IMR-90 (cell line): Measurements from ENCODE around the gene FNBP1. TPM values are rescaled to one million over a fixed set of nuclear protein-coding genes. Genes with fewer than 3 reads are reported as not detected.

Source experiments
- ATAC-seq: fragments of 200-7000 bp; cut with Tn5 transposase; 2 replicates; pipeline ENCODE4 v1.9.1; 2020; ENCODE audit warnings: low read depth, mild to moderate bottlenecking, moderate library complexity
- BruUV-seq: library from RNA; stranded (reverse); fragments of 400-500 nt; replicated peaks from 2 replicates; lab custom pipeline; 2021; lab: Mats Ljungman, UMichigan
- CTCF ChIA-PET: fragments of 300-600 bp; formaldehyde crosslinking; extraction: SDS; loops from one replicate; lab custom pipeline; 2021; ENCODE audit warnings: antibody characterized with exemption; lab: Yijun Ruan, JAX
- POLR2A ChIA-PET: fragments of 300-600 bp; sonication (Branson Sonifier 250); formaldehyde crosslinking; loops from one replicate; lab custom pipeline; 2022; ENCODE audit warnings: antibody characterized with exemption; ENCODE audit not compliant: unreplicated experiment; lab: Charles Lee
- DNase-seq: peaks from one replicate; pipeline ENCODE4 v3.0.0; 2013
- H2AFZ ChIP-seq: replicated peaks from 2 replicates; pipeline ENCODE3; 2013; ENCODE audit warnings: low read length, mild to moderate bottlenecking; ENCODE audit not compliant: poor library complexity
- H2AK5ac ChIP-seq: 2 replicates; pipeline ENCODE4 v1.6.1; 2013; ENCODE audit warnings: low read depth, low read length, inconsistent platforms
- H2AK9ac ChIP-seq: replicated peaks from 2 replicates; pipeline ENCODE3; 2013; ENCODE audit warnings: mild to moderate bottlenecking, low read depth, low read length, moderate library complexity; ENCODE audit not compliant: poor library complexity
- H2BK120ac ChIP-seq: 2 replicates; pipeline ENCODE4 v1.6.1; 2013; ENCODE audit warnings: low read depth, low read length, inconsistent platforms
- H2BK15ac ChIP-seq: 3 replicates; pipeline ENCODE4 v1.6.1; 2013; ENCODE audit warnings: low read depth, low read length, inconsistent platforms
- H2BK20ac ChIP-seq: 2 replicates; pipeline ENCODE4 v1.6.1; 2013; ENCODE audit warnings: low read depth, mild to moderate bottlenecking, inconsistent platforms, low read length, moderate library complexity
- H2BK5ac ChIP-seq: 2 replicates; pipeline ENCODE4 v1.6.1; 2013; ENCODE audit warnings: mild to moderate bottlenecking, low read depth, low read length, inconsistent platforms; ENCODE audit not compliant: poor library complexity, severe bottlenecking
- H3K14ac ChIP-seq: replicated peaks from 2 replicates; pipeline ENCODE4 v1.6.1; 2013; ENCODE audit warnings: low read depth, low read length, inconsistent platforms
- H3K18ac ChIP-seq: 2 replicates; pipeline ENCODE4 v1.6.1; 2013; ENCODE audit warnings: low read depth, low read length, control low read depth
- H3K23ac ChIP-seq: 2 replicates; pipeline ENCODE4 v1.6.1; 2013; ENCODE audit warnings: low read depth, low read length, inconsistent platforms
- H3K27ac ChIP-seq: 2 replicates; pipeline ENCODE4 v1.5.1; 2013; ENCODE audit warnings: mild to moderate bottlenecking, control low read depth, low read length; ENCODE audit not compliant: insufficient read depth
- H3K27me3 ChIP-seq: 2 replicates; pipeline ENCODE4 v1.6.1; 2013; ENCODE audit warnings: low read length; ENCODE audit not compliant: control insufficient read depth, insufficient read depth
- H3K36me3 ChIP-seq: 2 replicates; pipeline ENCODE4 v1.6.1; 2013; ENCODE audit warnings: low read length, mixed read lengths; ENCODE audit not compliant: control insufficient read depth, insufficient read depth
- H3K4ac ChIP-seq: 2 replicates; pipeline ENCODE4 v1.6.1; 2013; ENCODE audit warnings: low read depth, low read length, inconsistent platforms
- H3K4me1 ChIP-seq: 2 replicates; pipeline ENCODE4 v1.6.1; 2013; ENCODE audit warnings: low read length, mixed read lengths; ENCODE audit not compliant: control insufficient read depth, insufficient read depth
- H3K4me2 ChIP-seq: 2 replicates; pipeline ENCODE4 v1.6.1; 2013; ENCODE audit warnings: low read depth, mild to moderate bottlenecking, control low read depth, low read length, moderate library complexity
- H3K4me3 ChIP-seq: 2 replicates; pipeline ENCODE4 v1.5.1; 2013; ENCODE audit warnings: low read depth, mild to moderate bottlenecking, control low read depth, low read length, moderate library complexity; ENCODE audit not compliant: insufficient read depth
- H3K56ac ChIP-seq: 2 replicates; pipeline ENCODE4 v1.6.1; 2013; ENCODE audit warnings: low read length, inconsistent platforms; ENCODE audit not compliant: insufficient read depth; ENCODE audit errors: extremely low read depth
- H3K79me1 ChIP-seq, 2 experiments: 2 replicates each; pipeline ENCODE4 v1.6.1; 2013; ENCODE audit warnings: low read length in 2 of 2, inconsistent platforms in 1 of 2, low read depth in 1 of 2
- H3K9ac ChIP-seq: 2 replicates; pipeline ENCODE4 v1.6.1; 2013; ENCODE audit warnings: low read depth, low read length, control low read depth
- H3K9me1 ChIP-seq: 2 replicates; pipeline ENCODE4 v1.6.1; 2013; ENCODE audit warnings: low read length, inconsistent platforms; ENCODE audit not compliant: insufficient read depth
- H3K9me3 ChIP-seq: 2 replicates; pipeline ENCODE4 v1.6.1; 2013; ENCODE audit warnings: low read length; ENCODE audit not compliant: control insufficient read depth, insufficient read depth
- H4K20me1 ChIP-seq: 2 replicates; pipeline ENCODE4 v1.6.1; 2013; ENCODE audit warnings: low read length, inconsistent platforms; ENCODE audit not compliant: insufficient read depth
- H4K5ac ChIP-seq: 2 replicates; pipeline ENCODE4 v1.6.1; 2013; ENCODE audit warnings: mild to moderate bottlenecking, low read depth, low read length, control low read depth
- H4K8ac ChIP-seq, 2 experiments: 2 replicates each; pipeline ENCODE4 v1.6.1; 2013; ENCODE audit warnings: low read depth in 2 of 2, low read length in 2 of 2, control low read depth in 1 of 2, inconsistent platforms in 1 of 2
- H4K91ac ChIP-seq: 2 replicates; pipeline ENCODE4 v1.6.1; 2013; ENCODE audit warnings: low read depth, low read length, inconsistent platforms; ENCODE audit not compliant: insufficient read depth
- CEBPB ChIP-seq: IDR thresholded peaks from 2 replicates; pipeline ENCODE4 v1.6.1; 2012; ENCODE audit warnings: low read depth, low read length, improper control_type of control experiment
- CHD1 ChIP-seq: IDR thresholded peaks from 2 replicates; pipeline ENCODE4 v1.6.1; 2012; ENCODE audit warnings: low read depth, low read length, improper control_type of control experiment
- CTCF ChIP-seq: conservative IDR thresholded peaks from 2 replicates; pipeline ENCODE4 v1.5.1; 2012; ENCODE audit warnings: mild to moderate bottlenecking, low read depth, low read length, improper control_type of control experiment
- MXI1 ChIP-seq: IDR thresholded peaks from 2 replicates; pipeline ENCODE4 v1.6.1; 2012; ENCODE audit warnings: low read depth, mild to moderate bottlenecking, low read length, moderate library complexity, borderline replicate concordance
- NFE2L2 ChIP-seq: fragments of 150-350 bp; IDR thresholded peaks from 2 replicates; pipeline ENCODE4 v1.6.1; 2016; ENCODE audit warnings: low read depth, mild to moderate bottlenecking, low read length
- dilution Hi-C: fragments of 300-500 bp; cut with HindIII; formaldehyde crosslinking; loops from one replicate; pipeline ENCODE4 v1.14.3; 2018; ENCODE audit warnings: low sequenced_read_pairs; ENCODE audit not compliant: unreplicated experiment
- in situ Hi-C: fragments of 300-500 bp; cut with MboI; formaldehyde crosslinking; loops from 3 replicates; pipeline ENCODE4 v1.14.3; 2019; ENCODE audit warnings: low sequenced_read_pairs, inconsistent platforms, mixed read lengths
- intact Hi-C: fragments of 100-400 bp; cut with micrococcal nuclease; formaldehyde crosslinking; loops from 2 replicates; pipeline ENCODE4 v1.10.0; 2022
- polyA plus RNA-seq, 3 experiments: library from polyadenylated mRNA; depleted of rRNA; stranded (reverse); fragments of >200 nt; gene quantifications; 2 replicates each; pipeline ENCODE4 v1.2.3, GENCODE V29; 2012; ENCODE audit warnings: low replicate concordance in 1 of 3
- total RNA-seq: library from RNA; depleted of rRNA; stranded (reverse); fragments of >200 nt; gene quantifications from 2 replicates; pipeline ENCODE4 v1.2.3, GENCODE V29; 2012

Gene FNBP1
- total and polyA plus RNA-seq, 2 of the 4 experiments (the other 2 are of a cell fraction): 10.3 to 15.4 TPM

GRCh38 chr9:130036099-130036498, 6.9 kb downstream of the FNBP1 start:
- BruUV-seq: no TSS peak
- Histone ChIP-seq H2BK5ac (no peak overlapping the region), H3K9ac (no peak overlapping the region), H3K4me2 (no peak overlapping the region; the same call in none of the 2 replicates), H4K91ac (no peak overlapping the region), H3K9me1 (peaks cover 4% of the 10 kb centered on the region), H3K36me3 (no peaks in the 10 kb centered on the region), H4K20me1 (peaks cover 68% of the 10 kb centered on the region), H3K27ac (no peak overlapping the region), H3K4me3 (no peak overlapping the region), H4K8ac (no peak overlapping the region), H3K4ac (no peak overlapping the region), H3K4me1 (peaks cover 5% of the 10 kb centered on the region), H2BK120ac (no peak overlapping the region), H2AK9ac (no peak overlapping the region), H2AK5ac (no peak overlapping the region), H2BK15ac (no peak overlapping the region), H3K9me3 (no peaks in the 10 kb centered on the region), H3K79me1 (peaks cover 20 to 38% of the 10 kb centered on the region in 2 experiments), H3K23ac (no peak overlapping the region), H3K27me3 (no peaks in the 10 kb centered on the region), H3K14ac (no peak overlapping the region), H3K56ac (no peak overlapping the region), H2AFZ (no peak overlapping the region), H3K18ac (no peak overlapping the region), H2BK20ac (no peak overlapping the region), H4K5ac (no peak overlapping the region)
- in situ Hi-C loops (no loop called here), intact Hi-C loops (no loop called here), dilution Hi-C loops (no loop called here)
- ATAC-seq (peak; percentile 69), DNase-seq (peak; percentile 65)
- ChIA-PET POLR2A (no interaction called here), CTCF (no interaction called here)
- TF ChIP-seq NFE2L2 (no peak), MXI1 (no peak), CHD1 (no peak), CEBPB (no peak), CTCF (no peak)
